T47D (cell line): Measurements from ENCODE around the gene HYAL2.

ENCODE experiments used
- DNase-seq, 2 experiments: peaks; one replicate each; pipeline versions ENCODE4 v3.0.0 to v3.0.0-alpha.2; 2011 to 2012; ENCODE audit warnings: low read depth in 1 of 2, low spot score in 1 of 2
- JUND ChIP-seq: IDR thresholded peaks from 2 replicates; pipeline ENCODE4 v1.6.1; 2012; ENCODE audit warnings: low read depth
- in situ Hi-C: cut with HindIII; loops from 2 replicates; pipeline ENCODE4 v1.10.0; 2016; ENCODE audit warnings: low sequenced_read_pairs, low pct_unique_long_range_greater_than_20kb

HYAL2 gene

GRCh38 chr3:50322386-50323091, at the start of gene HYAL2:
Gene HYAL2, minus strand, starts transcription at chr3:50322745. Its CDS starts 2,256 bp downstream, at chr3:50320489.
- in situ Hi-C loops: no loop called here
- DNase-seq: no peak
- TF ChIP-seq JUND: no peak

GRCh38 chr3:50371133-50371685, 48.7 kb upstream of the HYAL2 start:
- TF ChIP-seq JUND: no peak
- in situ Hi-C loops: no loop called here
- DNase-seq: no peak

- DNase-seq: peak in 1 of 2 experiments; percentile 40
- in situ Hi-C loops: no loop called here
- TF ChIP-seq JUND: no peak
Observed at GRCh38 chr3:50370594-50370993, 48.0 kb upstream of the HYAL2 start.

- in situ Hi-C loops: no loop called here
- no peak for DNase-seq
- TF ChIP-seq JUND: no peak
Observed at GRCh38 chr3:50369012-50369670, 46.6 kb upstream of the HYAL2 start.

- TF ChIP-seq JUND: no peak
- in situ Hi-C loops: no loop called here
- DNase-seq: no peak
Observed at GRCh38 chr3:50365842-50366220, 43.3 kb upstream of the HYAL2 start.

- DNase-seq: peak; percentile 90 to 93
- in situ Hi-C loops: no loop called here
- TF ChIP-seq JUND: no peak
Observed at GRCh38 chr3:50365080-50365841, 42.7 kb upstream of the HYAL2 start.

- in situ Hi-C loops: no loop called here
- no peak for TF ChIP-seq JUND
- no peak for DNase-seq
Observed at GRCh38 chr3:50364573-50365079, 42.1 kb upstream of the HYAL2 start.

GRCh38 chr3:50359760-50360110, 37.2 kb upstream of the HYAL2 start:
- no peak for DNase-seq
- no peak for TF ChIP-seq JUND
- in situ Hi-C loops: no loop called here

GRCh38 chr3:50358911-50359759, 36.6 kb upstream of the HYAL2 start, which contains the start of gene TMEM115:
Gene TMEM115, minus strand, starts transcription at chr3:50359521. Its CDS starts 458 bp downstream, at chr3:50359063.
- no peak for TF ChIP-seq JUND
- in situ Hi-C loops: no loop called here

GRCh38 chr3:50358355-50358910, 35.9 kb upstream of the HYAL2 start:
- in situ Hi-C loops: no loop called here
- DNase-seq: no peak
- no peak for TF ChIP-seq JUND

More at GRCh38 chr3:50358911-50359759, 36.6 kb upstream of the HYAL2 start, which contains the start of gene TMEM115:
- peak; percentile 85 to 97 for DNase-seq

- in situ Hi-C loops: no loop called here
- no peak for DNase-seq
- TF ChIP-seq JUND: no peak
Observed at GRCh38 chr3:50357481-50357880, 34.9 kb upstream of the HYAL2 start.
